Measurements from ENCODE around the gene GABRG3.

DNA sequence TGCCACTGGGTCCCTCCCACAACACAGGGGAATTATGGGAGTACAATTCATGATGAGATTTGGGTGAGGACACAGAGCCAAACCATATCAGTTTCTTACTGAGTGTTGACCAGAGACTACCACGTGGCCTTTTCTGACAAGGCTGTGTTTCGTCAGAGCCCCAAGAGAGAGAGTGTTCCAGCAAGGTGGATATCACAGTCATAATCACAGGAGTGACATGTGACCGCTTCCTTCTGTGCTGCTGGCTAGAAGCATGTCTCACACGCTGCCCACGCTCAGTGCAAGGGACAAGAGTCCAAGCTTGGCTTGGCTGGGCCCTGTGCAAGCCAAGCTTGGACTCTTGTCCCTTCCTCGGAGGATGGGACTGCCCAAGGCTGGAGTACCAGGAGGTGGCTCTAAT is 103.2 kb downstream of the GABRG3 start:
- TF ChIP-seq SNAI2 (CRISPR knock-in tag; IDR thresholded peaks at IDR 0.05) (no peak), CSDC2 (CRISPR knock-in tag; IDR thresholded peaks at IDR 0.05) (no peak), ZFP3 (CRISPR knock-in tag; IDR thresholded peaks at IDR 0.05) (no peak), RARB (CRISPR knock-in tag; IDR thresholded peaks at IDR 0.05) (no peak), ZC3H10 (CRISPR knock-in tag; IDR thresholded peaks at IDR 0.05) (no peak), ZFP30 (CRISPR knock-in tag; IDR thresholded peaks at IDR 0.05) (no peak), ARNTL (CRISPR knock-in tag; IDR thresholded peaks at IDR 0.05; ENCODE audit: borderline replicate concordance, low read depth) (no peak)
- TF ChIP-seq, protein P1, sequence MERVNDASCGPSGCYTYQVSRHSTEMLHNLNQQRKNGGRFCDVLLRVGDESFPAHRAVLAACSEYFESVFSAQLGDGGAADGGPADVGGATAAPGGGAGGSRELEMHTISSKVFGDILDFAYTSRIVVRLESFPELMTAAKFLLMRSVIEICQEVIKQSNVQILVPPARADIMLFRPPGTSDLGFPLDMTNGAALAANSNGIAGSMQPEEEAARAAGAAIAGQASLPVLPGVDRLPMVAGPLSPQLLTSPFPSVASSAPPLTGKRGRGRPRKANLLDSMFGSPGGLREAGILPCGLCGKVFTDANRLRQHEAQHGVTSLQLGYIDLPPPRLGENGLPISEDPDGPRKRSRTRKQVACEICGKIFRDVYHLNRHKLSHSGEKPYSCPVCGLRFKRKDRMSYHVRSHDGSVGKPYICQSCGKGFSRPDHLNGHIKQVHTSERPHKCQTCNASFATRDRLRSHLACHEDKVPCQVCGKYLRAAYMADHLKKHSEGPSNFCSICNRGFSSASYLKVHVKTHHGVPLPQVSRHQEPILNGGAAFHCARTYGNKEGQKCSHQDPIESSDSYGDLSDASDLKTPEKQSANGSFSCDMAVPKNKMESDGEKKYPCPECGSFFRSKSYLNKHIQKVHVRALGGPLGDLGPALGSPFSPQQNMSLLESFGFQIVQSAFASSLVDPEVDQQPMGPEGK (CRISPR knock-in tag; IDR thresholded peaks at IDR 0.05; ENCODE audit: borderline replicate concordance), result no peak
- TF ChIP-seq, protein P2, sequence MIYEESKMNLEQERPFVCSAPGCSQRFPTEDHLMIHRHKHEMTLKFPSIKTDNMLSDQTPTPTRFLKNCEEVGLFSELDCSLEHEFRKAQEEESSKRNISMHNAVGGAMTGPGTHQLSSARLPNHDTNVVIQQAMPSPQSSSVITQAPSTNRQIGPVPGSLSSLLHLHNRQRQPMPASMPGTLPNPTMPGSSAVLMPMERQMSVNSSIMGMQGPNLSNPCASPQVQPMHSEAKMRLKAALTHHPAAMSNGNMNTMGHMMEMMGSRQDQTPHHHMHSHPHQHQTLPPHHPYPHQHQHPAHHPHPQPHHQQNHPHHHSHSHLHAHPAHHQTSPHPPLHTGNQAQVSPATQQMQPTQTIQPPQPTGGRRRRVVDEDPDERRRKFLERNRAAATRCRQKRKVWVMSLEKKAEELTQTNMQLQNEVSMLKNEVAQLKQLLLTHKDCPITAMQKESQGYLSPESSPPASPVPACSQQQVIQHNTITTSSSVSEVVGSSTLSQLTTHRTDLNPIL (CRISPR knock-in tag; IDR thresholded peaks at IDR 0.05; ENCODE audit: low read depth), result no peak

Measured in SK-N-SH treated with all-trans-retinoic acid at 6 μM for 48 hours (cell line).